Stimulated activated CD8-positive, alpha-beta memory T cell treated with anti-CD3 and anti-CD28 coated beads, Interleukin-12 subunit alpha, Interleukin-12 subunit beta, amount 100 ng/mL, for 4 hours (primary cell): ENCODE measurements around the gene PHKG2.
"Not testable (repeated sequence)": the region's sequence is repeated elsewhere in the genome, so short reads cannot be mapped to it uniquely, and the experiment has no call there.

Experiments
- DNase-seq: peaks from one replicate; pipeline ENCODE4 v3.0.0-alpha.2; 2020; ENCODE audit warnings: low read depth

PHKG2 gene, protein sequence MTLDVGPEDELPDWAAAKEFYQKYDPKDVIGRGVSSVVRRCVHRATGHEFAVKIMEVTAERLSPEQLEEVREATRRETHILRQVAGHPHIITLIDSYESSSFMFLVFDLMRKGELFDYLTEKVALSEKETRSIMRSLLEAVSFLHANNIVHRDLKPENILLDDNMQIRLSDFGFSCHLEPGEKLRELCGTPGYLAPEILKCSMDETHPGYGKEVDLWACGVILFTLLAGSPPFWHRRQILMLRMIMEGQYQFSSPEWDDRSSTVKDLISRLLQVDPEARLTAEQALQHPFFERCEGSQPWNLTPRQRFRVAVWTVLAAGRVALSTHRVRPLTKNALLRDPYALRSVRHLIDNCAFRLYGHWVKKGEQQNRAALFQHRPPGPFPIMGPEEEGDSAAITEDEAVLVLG

DNA sequence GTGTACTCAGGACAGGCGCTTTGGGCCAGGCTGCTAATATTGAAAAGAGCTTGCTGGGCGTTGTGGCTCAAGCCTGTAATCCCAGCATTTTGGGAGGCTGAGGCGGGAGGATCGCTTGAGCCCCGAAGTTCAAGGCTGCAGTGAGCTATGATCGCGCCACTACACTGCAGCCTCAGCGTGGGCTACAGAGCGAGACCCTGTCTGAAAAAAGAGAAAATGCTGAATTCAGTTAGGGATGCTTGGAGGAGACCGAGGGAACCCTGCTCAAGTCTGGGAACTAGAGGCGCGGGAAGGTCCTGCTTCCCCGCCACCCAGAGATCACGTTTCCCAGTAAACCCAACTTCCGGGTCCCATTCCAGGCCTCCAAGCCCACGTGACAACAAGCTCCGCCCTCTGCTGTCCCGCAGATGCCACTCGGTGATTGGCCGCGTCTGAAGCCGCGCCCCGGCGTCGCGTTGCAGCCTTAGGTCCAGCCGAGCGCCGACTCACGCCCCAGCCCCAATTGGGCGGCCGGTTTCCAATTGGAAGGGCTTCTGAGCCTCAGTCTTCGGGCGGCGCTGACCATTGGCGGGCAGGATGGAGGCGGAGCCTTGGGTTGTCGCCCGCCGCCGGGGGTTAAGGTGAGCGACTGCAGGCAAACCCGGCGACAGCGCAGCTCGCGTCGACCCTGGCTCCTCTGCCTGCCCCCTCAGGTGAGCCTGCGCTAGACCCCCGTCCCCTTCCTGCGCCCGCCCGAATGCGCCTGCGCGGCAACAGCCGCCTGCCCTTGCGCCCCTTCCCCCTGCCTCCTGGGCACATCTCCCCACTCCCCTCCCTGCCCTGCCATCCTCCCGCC, at the start of gene PHKG2:
PHKG2 (plus strand) TSS at position 627 of the 835 bp plus-strand sequence. CDS start 396 bp downstream, outside the sequence.
- DNase-seq, result peak; percentile 88

DNA sequence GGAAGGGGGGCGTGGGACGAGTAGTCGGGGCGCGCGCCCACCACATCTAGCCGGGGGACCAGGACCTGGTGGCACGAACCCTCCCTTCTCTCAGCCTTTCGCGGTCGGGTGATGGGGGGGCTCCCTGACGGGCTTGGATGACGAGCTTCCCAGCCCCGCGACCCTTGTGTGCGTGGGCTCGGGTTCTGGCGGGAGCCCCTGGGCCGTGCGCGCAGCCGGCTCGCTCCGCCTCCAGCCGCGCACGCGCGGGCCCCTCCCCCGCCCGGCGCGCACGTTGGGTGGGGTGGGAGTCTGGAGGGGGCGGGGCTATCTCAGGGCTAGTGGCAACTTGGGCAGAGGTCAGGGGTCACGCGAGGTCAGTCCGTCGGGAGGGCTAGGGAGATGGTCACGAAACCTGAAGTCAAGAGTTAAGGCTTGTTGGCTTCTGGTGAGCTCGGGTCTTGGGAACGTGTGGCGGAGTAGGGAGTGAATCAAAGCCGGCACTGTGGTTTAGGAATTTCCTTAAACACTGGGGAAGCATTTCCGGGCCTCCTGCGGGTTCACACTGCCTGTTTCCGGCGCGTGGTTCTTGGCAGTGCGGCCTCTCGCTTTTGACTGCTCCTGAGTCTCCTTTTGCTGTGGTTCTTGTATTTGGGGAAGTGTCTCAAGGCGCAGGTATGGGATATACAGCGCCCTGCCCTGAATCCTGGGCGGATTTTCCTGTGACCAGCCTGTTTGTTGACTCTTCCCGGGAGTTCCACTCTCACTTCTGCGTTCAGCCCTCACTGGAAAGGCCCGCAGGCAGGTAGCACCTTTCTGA, 49.2 kb upstream of the PHKG2 start, which contains the start of gene SRCAP:
SRCAP (plus strand) TSS at position 356 of the 799 bp plus-strand sequence. CDS start 1,654 bp downstream, outside the sequence.
- peak; percentile 82 for DNase-seq

DNA sequence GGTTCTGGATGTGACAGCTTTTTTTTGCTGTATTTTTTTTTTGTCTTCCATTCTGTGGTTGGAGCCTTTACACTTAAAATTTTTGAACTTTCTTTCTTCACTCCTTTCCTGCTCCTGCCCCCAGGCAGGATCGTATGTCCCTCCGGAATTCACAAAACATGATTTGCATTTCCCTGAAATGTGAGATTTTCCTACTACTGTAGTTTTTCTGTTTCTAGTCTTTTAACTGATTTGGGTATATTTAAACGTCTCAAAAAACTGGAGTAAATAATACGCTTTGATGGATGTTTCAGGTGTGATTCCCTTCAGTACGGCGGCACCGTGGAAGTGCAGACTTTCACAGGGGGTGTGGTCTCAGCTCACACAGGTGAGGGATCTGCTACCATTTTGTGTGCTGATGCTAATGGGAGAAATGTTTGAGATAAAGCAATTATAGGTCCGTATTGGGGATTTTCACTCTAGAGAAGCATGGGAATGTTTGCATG, 48.6 kb upstream of the PHKG2 start:
- no peak for DNase-seq

DNA sequence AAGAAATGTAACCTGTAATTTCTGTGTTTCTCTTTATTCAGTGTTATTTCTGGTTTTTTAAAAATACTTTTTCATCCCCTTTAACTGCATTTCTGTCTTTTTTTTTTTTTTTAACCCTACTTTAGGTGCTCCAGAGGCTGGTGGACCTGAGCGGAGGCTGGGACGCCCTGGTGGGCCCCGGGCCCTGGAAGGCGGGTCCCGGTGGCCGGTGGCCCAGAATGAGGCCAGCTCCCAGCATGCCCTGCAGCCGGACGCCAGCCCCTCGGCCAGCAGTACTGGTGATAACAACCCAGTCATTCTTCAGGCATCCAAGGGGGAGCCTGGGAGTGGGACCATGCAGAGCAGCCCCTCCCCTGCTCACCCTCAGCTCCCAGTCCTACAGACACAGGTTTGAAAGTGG, 47.7 kb upstream of the PHKG2 start:
- DNase-seq, result no peak

DNA sequence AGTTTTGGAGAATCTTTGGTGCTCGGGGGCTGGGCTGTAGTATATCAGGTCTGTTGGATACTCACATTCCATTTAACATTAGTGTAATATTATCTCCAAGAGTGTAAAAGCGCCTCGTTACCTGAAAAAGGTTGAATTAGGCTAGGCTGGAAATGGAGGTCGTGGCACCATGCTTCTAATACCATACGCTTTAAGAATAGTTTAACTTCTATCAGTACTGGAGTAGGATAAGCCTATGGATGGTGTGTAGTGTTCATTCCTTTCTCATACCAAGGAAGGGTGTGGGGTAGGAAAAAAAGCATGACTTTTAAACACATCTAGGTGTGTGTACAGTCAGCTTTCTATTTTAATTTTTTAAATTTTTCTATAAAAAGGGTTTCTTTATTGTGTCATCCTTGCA, 47.3 kb upstream of the PHKG2 start:
- DNase-seq, result no peak

DNA sequence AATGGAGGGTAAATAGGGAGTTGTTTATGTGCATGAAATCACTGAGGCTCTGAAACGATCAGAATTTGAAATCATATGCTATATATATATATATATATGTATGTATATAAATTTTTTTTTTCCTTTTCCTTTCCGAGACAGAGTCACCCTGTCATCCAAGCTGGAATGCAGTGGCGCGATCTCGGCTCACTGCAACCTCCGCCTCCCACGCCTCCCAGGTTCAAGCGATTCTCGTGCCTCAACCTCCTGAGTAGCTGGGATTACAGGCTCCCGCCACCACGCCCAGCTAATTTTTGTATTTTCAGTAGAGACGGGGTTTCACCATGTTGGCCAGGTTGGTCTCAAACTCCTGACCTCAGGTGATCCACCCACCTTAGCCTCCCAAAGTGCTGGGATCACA, 45.2 kb upstream of the PHKG2 start:
- not testable (repeated sequence) for DNase-seq

DNA sequence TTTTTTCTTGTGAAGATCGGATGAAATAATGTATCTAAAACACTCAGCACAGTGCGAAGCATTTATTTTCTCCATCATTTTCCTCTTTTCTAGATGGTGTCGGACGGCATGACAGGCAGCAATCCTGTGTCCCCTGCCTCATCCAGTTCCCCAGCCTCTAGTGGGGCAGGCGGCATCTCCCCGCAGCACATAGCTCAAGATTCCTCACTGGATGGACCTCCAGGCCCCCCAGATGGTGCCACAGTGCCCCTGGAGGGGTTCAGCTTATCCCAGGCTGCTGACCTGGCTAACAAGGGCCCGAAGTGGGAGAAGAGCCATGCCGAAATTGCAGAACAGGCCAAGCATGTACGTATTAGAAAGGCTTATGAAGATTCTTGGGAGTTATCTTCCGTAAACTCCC, 44.3 kb upstream of the PHKG2 start:
- DNase-seq, result no peak

DNA sequence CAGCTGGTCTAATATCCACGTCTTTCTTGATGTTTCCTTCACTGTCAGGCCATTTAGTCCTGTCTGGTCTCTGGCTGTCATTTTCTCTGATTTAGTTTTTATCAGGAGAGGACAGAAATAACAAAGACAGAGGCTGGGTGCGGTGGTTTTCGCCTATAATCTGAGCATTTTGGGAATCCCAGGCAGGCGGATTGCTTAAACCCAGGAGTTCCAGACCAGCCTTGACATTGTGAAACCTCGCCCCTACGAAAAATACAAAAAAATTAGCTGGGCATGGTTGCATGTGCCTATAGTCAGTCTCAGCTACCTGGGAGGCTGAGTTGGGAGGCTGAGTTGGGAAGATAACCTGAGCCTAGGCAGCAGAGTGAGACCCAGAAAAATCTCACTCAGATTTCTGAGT, 42.2 kb upstream of the PHKG2 start:
- DNase-seq, result no peak

DNA sequence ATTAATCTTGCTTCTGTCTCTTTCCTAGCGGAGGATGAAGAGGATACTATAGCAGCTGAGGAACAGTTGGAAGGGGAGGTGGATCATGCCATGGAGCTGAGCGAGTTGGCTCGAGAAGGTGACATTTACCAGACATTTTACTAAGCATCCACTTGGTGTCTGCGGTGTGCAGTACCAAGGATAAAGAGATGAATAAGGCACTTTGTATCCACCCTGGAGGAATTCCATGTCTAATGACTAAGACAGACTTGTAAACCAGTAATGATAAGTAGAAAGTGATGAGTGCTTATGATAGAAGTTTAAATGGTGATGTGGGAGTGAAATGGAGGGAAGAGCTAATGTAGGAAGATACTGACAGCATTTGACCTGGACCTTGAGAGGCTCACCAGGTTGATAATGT, 37.3 kb upstream of the PHKG2 start:
- no peak for DNase-seq

DNA sequence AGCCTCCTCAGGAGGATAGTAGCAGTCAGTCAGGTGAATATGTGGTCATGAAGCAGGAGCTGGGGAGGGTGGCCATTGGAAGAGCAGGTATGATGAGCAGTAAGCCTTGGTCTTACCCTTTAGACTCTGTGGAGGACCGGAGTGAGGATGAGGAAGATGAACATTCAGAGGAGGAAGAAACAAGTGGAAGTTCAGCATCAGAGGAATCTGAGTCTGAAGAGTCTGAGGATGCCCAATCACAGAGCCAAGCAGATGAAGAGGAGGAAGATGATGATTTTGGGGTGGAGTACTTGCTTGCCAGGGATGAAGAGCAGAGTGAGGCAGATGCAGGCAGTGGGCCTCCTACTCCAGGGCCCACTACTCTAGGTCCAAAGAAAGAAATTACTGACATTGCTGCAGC, 36.5 kb upstream of the PHKG2 start:
- no peak for DNase-seq

DNA sequence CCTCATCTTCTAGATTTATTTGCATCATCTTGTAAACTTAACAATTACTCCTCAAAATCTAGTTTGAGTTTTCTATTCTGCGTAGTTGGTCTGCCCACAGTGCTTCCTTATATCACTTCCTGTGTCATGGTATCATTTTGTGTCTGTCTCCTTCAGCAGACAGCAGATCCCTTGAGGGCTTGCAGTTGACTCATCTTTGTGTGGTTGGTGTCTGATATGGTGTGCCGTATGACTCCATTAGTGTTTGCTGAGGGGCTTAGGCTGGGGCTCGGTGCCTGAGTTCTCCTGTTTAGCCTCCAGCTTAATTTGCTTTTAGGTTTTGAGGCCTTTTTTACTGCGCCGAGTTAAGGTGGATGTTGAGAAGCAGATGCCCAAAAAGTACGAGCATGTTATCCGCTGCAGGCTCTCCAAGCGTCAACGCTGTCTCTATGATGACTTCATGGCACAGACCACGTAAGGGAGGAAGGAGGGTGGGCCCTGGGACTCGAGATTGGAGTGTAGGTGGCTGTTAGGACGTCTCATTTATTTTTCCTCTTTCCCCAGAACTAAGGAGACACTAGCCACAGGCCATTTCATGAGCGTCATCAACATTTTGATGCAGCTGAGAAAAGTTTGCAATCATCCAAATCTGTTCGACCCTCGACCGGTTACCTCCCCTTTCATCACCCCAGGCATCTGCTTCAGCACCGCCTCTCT, 32.3 kb upstream of the PHKG2 start:
- peak; percentile 24 for DNase-seq

DNA sequence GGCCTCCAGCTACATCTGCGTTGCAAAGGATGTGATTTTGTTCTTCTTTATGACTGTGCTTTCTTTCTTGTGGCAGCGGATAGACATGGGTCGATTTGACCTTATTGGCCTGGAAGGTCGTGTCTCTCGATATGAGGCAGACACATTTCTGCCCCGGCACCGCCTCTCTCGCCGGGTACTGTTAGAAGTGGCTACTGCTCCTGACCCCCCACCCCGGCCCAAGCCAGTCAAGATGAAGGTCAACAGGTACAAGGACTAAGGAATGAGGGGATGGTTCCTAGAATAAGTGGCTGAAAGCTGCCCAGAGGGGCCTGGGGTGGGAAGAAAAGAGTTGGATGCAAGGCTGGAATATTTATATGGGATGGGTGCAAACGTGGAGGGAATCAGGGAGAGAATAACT, 28.1 kb upstream of the PHKG2 start:
- no peak for DNase-seq

DNA sequence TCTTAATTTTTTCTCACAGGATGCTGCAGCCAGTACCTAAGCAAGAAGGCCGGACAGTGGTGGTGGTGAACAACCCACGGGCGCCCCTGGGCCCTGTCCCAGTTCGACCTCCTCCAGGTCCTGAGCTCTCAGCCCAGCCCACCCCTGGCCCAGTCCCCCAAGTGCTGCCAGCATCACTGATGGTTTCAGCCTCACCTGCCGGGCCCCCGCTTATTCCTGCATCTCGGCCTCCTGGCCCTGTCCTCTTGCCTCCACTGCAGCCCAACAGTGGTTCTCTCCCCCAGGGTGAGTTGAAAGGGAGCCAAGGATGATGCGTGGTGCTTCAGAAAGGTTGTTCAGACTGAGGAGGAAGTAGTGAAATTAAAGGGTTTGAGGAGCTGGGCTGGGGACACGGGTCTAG, 27.5 kb upstream of the PHKG2 start:
- DNase-seq, result no peak

DNA sequence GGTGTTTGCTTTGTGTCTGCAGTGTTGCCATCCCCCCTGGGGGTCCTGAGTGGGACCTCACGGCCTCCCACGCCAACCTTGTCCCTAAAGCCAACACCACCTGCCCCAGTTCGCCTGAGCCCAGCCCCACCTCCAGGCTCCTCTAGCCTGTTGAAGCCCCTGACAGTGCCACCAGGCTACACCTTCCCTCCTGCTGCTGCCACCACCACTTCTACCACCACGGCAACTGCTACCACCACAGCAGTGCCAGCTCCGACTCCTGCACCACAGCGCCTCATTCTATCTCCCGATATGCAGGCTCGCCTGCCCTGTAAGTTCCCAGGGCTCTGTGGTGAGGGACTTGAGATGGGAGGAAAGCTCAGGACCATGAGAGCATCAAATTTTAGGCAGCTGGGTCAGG, 27.1 kb upstream of the PHKG2 start:
- no peak for DNase-seq

DNA sequence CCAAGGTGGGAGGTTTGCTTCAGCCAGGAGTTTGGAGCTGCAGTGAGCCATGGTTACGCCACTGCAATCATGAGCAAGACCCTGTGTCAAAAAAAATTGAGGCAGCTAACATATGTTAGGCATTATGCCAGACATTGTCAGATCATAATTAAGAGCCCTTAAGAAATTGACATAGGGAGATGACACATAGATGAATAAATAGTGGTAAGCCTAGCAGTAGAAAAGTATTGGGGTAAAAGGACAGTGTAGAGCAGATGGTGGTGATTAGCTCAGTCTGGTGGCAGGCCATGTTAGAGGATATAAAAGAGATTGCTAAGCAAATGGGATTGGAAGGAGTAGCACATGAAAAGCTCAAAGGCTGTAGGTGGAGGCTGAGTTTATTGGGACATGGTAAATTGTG, 26.6 kb upstream of the PHKG2 start:
- no peak for DNase-seq

DNA sequence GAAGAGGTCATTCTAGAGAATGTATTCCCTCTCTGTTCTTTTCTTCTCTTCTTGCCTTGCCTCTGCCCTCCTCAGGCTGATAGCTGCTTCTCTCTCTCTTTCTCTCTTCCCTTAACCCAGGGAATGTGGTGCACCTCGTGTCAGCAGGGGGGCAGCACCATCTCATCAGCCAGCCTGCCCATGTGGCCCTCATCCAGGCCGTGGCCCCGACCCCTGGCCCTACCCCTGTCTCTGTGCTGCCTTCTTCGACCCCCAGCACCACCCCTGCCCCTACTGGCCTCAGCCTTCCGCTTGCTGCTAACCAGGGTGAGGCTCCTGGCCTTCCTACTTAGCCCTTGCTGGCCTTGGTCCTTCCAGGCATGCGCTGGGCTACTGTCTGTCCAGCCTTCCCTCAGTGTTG, 25.8 kb upstream of the PHKG2 start:
- DNase-seq, result no peak

DNA sequence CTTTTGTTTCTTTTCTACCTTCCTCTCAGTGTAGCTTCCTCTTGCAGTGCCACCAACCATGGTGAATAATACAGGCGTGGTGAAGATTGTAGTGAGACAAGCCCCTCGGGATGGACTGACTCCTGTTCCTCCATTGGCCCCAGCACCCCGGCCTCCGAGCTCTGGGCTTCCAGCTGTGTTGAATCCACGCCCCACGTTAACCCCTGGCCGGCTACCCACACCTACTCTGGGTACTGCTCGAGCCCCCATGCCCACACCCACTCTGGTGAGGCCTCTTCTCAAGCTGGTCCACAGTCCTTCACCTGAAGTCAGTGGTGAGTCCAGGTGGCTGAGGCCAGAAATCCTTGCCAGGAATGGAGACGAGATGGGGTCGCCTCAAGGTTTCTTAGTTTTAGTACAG, 25.3 kb upstream of the PHKG2 start:
- no peak for DNase-seq

DNA sequence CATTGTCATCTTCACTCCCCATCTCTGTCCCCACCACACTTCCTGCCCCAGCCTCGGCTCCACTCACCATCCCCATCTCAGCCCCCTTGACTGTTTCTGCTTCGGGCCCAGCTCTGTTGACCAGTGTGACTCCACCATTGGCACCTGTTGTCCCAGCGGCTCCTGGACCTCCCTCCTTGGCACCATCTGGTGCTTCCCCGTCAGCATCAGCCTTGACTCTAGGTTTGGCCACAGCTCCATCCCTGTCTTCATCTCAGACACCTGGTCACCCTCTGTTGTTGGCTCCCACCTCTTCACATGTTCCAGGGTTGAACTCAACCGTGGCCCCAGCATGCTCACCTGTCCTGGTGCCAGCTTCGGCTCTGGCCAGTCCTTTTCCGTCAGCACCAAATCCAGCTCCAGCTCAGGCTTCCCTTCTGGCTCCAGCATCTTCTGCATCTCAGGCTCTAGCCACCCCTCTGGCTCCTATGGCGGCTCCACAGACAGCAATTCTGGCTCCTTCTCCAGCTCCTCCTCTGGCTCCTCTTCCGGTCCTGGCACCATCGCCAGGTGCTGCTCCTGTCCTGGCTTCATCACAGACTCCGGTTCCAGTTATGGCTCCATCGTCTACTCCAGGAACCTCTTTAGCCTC, 24.4 kb upstream of the PHKG2 start:
- no peak for DNase-seq

DNA sequence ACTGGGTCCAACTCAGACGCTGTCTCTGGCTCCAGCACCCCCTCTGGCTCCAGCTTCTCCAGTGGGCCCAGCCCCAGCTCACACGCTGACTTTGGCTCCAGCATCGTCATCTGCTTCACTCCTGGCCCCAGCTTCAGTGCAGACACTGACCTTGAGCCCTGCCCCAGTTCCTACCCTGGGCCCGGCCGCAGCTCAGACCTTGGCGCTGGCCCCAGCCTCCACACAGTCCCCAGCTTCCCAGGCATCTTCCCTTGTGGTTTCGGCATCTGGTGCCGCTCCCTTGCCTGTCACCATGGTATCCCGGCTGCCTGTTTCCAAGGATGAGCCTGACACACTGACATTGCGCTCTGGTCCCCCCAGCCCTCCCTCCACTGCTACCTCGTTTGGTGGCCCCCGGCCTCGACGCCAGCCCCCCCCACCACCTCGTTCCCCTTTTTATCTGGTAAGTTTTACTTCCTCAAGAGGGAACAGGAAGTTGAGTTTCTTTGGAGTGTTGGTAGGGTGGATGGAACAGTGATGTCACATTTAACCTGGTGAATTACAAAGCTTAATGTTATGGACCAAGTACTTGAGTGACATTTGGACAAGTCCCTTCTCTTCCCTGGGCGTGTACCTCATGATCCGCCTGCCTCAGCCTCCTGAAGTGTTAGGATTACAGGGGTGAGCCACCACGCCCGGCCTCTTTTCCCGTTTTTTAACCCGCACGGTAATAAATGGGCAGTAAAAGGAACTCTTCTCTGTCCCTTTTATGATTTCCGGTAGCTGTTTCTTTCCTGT, 23.4 kb upstream of the PHKG2 start:
- DNase-seq, result no peak

DNA sequence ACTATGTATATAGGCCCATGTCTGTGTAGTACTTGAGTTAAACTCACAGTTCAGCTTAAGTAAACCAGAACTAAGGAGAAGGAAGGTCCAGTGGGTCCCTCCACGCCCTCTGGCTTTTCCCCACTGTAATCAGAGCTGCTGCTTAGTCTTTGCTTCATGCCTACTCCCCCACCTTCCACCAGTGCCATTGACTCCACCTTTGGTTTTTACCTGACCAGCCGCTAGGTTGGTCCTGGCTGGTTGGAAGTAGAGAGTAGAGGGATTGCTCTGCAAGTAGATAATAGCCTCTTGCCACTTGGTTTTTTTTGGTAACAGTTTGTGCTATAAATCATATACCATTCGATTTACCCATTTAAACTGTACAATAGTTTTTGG, 22.8 kb upstream of the PHKG2 start:
- DNase-seq, result no peak
